Measurements from ENCODE around the gene ADGRB2. TPM values are rescaled to one million over a fixed set of nuclear protein-coding genes. Genes with fewer than 3 reads are reported as not detected.

The ADGRB2 gene
- polyA plus RNA-seq, 1 experiment = 5.4 TPM

GRCh38 chr1:31755850-31756492 lies 8.2 kb downstream of the ADGRB2 start:
- DNase-seq (ENCODE audit: low read depth, low spot score) = no peak
- CTCF ChIA-PET = interaction anchor here (1.3 kb wide), 1 partner anchor 182 kb away, joined by 3 read pairs; the partner anchor contains the start of gene PTP4A2
- Histone ChIP-seq H3K4me3 (ENCODE audit: low read depth, low read length) (no peak overlapping the region), H3K27ac (ENCODE audit: low read depth, low read length) (no peak overlapping the region), H3K27me3 (ENCODE audit: control insufficient read depth, insufficient read depth, low read length) (no peaks in the 10 kb centered on the region), H3K9me3 (ENCODE audit: control insufficient read depth, insufficient read depth, low read length) (no peaks in the 10 kb centered on the region)
- POLR2A ChIA-PET = no interaction called here
- TF ChIP-seq, protein P1, sequence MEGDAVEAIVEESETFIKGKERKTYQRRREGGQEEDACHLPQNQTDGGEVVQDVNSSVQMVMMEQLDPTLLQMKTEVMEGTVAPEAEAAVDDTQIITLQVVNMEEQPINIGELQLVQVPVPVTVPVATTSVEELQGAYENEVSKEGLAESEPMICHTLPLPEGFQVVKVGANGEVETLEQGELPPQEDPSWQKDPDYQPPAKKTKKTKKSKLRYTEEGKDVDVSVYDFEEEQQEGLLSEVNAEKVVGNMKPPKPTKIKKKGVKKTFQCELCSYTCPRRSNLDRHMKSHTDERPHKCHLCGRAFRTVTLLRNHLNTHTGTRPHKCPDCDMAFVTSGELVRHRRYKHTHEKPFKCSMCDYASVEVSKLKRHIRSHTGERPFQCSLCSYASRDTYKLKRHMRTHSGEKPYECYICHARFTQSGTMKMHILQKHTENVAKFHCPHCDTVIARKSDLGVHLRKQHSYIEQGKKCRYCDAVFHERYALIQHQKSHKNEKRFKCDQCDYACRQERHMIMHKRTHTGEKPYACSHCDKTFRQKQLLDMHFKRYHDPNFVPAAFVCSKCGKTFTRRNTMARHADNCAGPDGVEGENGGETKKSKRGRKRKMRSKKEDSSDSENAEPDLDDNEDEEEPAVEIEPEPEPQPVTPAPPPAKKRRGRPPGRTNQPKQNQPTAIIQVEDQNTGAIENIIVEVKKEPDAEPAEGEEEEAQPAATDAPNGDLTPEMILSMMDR (IDR thresholded peaks at IDR 0.05; ENCODE audit: low read depth, low read length) = no peak

DNA sequence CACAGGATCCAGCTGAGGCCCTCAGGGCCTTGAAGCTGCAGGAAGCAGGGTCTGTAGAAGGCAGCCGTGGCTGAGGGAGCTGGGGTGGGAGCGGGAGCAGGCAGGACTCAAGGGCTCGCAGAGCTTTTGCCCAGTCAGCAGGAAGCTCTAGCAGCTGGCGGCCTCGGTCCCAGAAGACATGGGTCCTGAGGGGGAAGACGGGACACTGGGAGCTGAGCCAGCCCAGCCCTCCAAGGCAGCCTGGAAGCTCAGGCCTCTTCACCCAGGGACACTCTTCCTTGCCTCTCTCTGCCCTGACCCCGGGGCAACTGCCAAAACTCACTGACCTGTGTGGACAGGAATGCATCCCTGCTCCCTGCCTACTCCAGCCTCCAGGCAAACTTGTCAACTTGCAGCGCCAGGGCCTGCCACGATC lies 8.9 kb downstream of the ADGRB2 start:
- ChIA-PET POLR2A (interaction anchor here (1.0 kb wide), 1 partner anchor 34 kb away, joined by 3 read pairs; no protein-coding TSS in a partner anchor), CTCF (interaction anchor here (1.3 kb wide), 1 partner anchor 183 kb away, joined by 3 read pairs; the partner anchor contains the start of gene PTP4A2)
- Histone ChIP-seq H3K27ac (ENCODE audit: low read depth, low read length) (no peak overlapping the region), H3K4me3 (ENCODE audit: low read depth, low read length) (no peak overlapping the region), H3K9me3 (ENCODE audit: control insufficient read depth, insufficient read depth, low read length) (no peaks in the 10 kb centered on the region), H3K27me3 (ENCODE audit: control insufficient read depth, insufficient read depth, low read length) (no peaks in the 10 kb centered on the region)
- TF ChIP-seq, protein P1 (IDR thresholded peaks at IDR 0.05; ENCODE audit: low read depth, low read length) = no peak
- DNase-seq (ENCODE audit: low read depth, low spot score) = no peak

DNA sequence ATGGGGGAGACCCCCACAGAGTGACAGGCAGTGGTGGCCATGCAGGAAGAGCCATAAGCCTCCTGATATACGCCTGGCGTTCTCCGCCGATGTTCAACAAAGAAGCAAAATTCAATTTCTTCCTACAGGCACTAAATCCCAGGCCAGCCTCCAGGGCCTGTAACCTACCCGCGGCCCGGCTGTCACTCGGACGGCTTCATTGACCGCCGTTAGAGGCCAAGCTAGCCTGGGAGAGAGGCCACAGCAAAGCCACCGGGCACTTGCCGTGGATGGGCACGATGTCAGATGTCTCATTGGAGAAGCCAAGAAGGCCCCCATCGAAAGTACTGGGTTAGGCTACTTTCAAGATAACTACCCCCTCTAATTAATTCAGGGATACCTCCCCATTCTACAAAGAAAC lies 9.7 kb downstream of the ADGRB2 start:
- no peaks in the 10 kb centered on the region for H3K27me3 ChIP-seq (ENCODE audit: control insufficient read depth, insufficient read depth, low read length)
- TF ChIP-seq, protein P1 (IDR thresholded peaks at IDR 0.05; ENCODE audit: low read depth, low read length) = no peak
- H3K4me3 ChIP-seq (ENCODE audit: low read depth, low read length) = no peak overlapping the region
- no peak overlapping the region for H3K27ac ChIP-seq (ENCODE audit: low read depth, low read length)
- CTCF ChIA-PET = interaction anchor here (1.2 kb wide), 1 partner anchor 38 kb away, joined by 4 read pairs; no protein-coding TSS in a partner anchor
- POLR2A ChIA-PET = interaction anchor here (0.9 kb wide), 1 partner anchor 34 kb away, joined by 3 read pairs; no protein-coding TSS in a partner anchor
- DNase-seq (ENCODE audit: low read depth, low spot score) = no peak
- no peaks in the 10 kb centered on the region for H3K9me3 ChIP-seq (ENCODE audit: control insufficient read depth, insufficient read depth, low read length)

DNA sequence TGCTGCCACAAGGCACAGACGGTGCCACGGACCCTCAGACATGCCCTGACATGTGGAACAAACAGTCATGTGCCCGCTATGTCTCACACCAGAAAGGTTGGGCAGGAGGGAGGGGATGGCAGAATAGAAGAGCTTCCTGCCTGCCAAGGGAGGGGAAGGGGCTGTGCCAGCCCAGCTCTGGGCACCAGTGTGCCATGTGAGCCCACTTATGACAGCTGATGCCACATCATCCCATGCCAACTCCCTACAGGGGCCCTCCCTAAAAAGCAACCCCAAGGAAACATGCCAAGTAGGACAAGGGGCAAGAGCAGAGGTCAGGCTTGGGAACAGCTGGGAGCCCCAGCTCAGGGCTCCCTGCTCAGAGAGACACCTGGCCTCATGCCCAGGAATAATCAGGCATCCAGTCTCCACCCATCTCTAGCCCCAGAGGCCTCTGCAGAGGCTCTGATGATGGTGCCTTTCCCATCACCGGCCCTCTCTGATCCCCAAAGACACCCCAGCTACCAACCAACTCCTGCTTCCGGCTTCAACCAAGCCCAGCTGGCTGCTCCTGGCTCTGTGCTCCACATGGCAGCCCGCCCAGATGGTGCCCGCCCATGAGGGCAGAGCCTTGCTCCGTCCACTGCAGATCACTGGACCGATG lies 10.3 kb downstream of the ADGRB2 start:
- no peaks in the 10 kb centered on the region for H3K27me3 ChIP-seq (ENCODE audit: control insufficient read depth, insufficient read depth, low read length)
- no peak overlapping the region for H3K27ac ChIP-seq (ENCODE audit: low read depth, low read length)
- DNase-seq (ENCODE audit: low read depth, low spot score) = no peak
- ChIA-PET CTCF (interaction anchor here (1.2 kb wide), 1 partner anchor 38 kb away, joined by 4 read pairs; no protein-coding TSS in a partner anchor), POLR2A (interaction anchor here (0.9 kb wide), 1 partner anchor 35 kb away, joined by 3 read pairs; no protein-coding TSS in a partner anchor)
- H3K9me3 ChIP-seq (ENCODE audit: control insufficient read depth, insufficient read depth, low read length) = no peaks in the 10 kb centered on the region
- TF ChIP-seq, protein P1 (IDR thresholded peaks at IDR 0.05; ENCODE audit: low read depth, low read length) = no peak
- no peak overlapping the region for H3K4me3 ChIP-seq (ENCODE audit: low read depth, low read length)

DNA sequence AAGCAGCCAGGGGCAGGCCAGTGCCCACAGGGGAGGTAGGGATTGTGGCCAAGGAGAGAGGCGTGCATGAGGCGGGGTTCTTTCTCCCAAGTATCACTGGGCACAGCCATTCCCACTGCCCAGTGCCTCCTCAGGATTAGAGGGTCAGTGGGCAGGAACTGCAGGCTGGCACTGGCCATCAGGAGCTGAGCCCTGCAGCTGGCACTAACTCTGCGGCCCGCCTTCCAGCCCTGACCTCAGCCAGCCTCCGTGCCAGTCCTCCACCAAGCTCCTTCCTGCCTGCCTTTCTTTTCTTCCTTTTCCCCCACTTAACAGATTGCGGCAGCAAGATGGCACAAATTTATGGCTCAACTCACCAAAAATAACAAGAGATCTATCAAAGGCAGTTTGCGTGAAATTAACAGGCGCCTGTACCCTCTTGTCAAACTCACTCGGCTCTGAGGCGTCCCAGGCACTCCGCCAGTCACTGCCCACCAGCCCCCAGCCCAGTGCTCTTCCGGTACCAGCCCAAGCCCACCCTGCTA lies 11.1 kb downstream of the ADGRB2 start:
- TF ChIP-seq, protein P1 (IDR thresholded peaks at IDR 0.05; ENCODE audit: low read depth, low read length) = no peak
- POLR2A ChIA-PET = no interaction called here
- no peak overlapping the region for H3K27ac ChIP-seq (ENCODE audit: low read depth, low read length)

More for the DNA sequence above, 11.1 kb downstream of the ADGRB2 start:
- H3K27me3 ChIP-seq (ENCODE audit: control insufficient read depth, insufficient read depth, low read length) = no peaks in the 10 kb centered on the region
- CTCF ChIA-PET = no interaction called here
- DNase-seq (ENCODE audit: low read depth, low spot score) = no peak
- H3K4me3 ChIP-seq (ENCODE audit: low read depth, low read length) = no peak overlapping the region
- no peaks in the 10 kb centered on the region for H3K9me3 ChIP-seq (ENCODE audit: control insufficient read depth, insufficient read depth, low read length)
